ENCODE data around the gene IFI27L1. TPM values are rescaled to one million over a fixed set of nuclear protein-coding genes. Genes with fewer than 3 reads are reported as not detected.

The IFI27L1 gene
- polyA plus RNA-seq, 1 experiment = 12.5 TPM

DNA sequence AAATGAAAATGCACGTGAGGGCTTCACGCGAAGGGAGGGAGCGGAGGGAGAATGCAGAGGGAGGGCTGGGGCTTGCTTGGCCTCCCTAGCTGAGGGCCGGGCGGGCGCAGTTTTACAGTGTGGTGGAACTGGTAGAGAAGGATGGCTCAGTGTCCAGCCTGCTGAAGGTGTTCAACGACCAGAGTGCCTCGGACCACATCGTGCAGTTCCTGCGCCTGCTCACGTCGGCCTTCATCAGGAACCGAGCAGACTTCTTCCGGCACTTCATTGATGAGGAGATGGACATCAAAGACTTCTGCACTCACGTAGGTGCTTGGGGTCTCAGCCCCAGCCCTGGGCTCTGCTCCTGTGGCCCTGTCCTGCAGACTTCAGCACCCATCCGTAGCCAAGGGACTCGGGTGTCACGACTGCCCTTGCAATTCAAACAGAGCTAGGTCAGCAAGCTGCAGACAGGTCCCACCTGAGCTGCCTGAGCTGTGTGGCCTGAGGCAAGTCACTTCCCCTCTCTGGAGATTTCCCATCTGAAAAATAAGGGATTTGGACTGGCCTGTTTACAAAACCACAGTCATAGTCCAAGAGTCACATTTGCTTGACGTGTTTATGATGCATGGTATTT, 36.5 kb upstream of the IFI27L1 start:
- ChIA-PET CTCF (interaction anchor here (0.6 to 9.6 kb wide), 3 partner anchors 8 to 88 kb away, joined by 3 to 65 read pairs (median 3); no protein-coding TSS in a partner anchor), POLR2A (no interaction called here)
- Histone ChIP-seq H3K27me3 (ENCODE audit: control insufficient read depth, insufficient read depth, low read length) (no peaks in the 10 kb centered on the region), H3K9me3 (ENCODE audit: control insufficient read depth, insufficient read depth, low read length) (no peaks in the 10 kb centered on the region; the same call in 1 of the 2 replicates), H3K27ac (ENCODE audit: low read depth, low read length) (no peak overlapping the region), H3K4me3 (ENCODE audit: low read depth, low read length) (no peak overlapping the region)
- DNase-seq (ENCODE audit: low read depth, low spot score) = no peak
- TF ChIP-seq, protein P1, sequence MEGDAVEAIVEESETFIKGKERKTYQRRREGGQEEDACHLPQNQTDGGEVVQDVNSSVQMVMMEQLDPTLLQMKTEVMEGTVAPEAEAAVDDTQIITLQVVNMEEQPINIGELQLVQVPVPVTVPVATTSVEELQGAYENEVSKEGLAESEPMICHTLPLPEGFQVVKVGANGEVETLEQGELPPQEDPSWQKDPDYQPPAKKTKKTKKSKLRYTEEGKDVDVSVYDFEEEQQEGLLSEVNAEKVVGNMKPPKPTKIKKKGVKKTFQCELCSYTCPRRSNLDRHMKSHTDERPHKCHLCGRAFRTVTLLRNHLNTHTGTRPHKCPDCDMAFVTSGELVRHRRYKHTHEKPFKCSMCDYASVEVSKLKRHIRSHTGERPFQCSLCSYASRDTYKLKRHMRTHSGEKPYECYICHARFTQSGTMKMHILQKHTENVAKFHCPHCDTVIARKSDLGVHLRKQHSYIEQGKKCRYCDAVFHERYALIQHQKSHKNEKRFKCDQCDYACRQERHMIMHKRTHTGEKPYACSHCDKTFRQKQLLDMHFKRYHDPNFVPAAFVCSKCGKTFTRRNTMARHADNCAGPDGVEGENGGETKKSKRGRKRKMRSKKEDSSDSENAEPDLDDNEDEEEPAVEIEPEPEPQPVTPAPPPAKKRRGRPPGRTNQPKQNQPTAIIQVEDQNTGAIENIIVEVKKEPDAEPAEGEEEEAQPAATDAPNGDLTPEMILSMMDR (IDR thresholded peaks at IDR 0.05; ENCODE audit: low read depth, low read length) = no peak

DNA sequence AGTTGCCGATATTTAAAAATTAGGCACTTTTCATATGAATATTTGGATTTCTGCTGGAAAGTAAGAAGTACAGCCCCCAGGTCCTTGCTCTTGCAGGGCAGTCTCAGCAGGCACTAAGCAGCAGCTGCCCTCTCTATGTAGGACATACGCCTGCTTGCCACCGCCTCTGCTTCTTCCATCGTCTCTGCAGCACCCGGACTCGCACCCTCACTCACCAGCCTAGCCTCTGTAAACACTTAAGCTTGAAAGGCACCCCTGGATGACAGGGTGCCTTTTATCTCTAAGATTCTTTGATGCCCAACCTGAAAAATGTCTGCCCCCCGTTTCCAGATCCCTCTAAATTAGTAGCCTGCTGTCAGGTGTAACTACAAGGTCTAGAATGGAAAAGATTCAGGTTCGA, 36.0 kb upstream of the IFI27L1 start:
- Histone ChIP-seq H3K9me3 (ENCODE audit: control insufficient read depth, insufficient read depth, low read length) (no peaks in the 10 kb centered on the region; the same call in 1 of the 2 replicates), H3K4me3 (ENCODE audit: low read depth, low read length) (no peak overlapping the region), H3K27ac (ENCODE audit: low read depth, low read length) (no peak overlapping the region), H3K27me3 (ENCODE audit: control insufficient read depth, insufficient read depth, low read length) (no peaks in the 10 kb centered on the region)
- TF ChIP-seq, protein P1 (IDR thresholded peaks at IDR 0.05; ENCODE audit: low read depth, low read length) = no peak
- CTCF ChIA-PET = interaction anchor here (0.6 to 9.6 kb wide), 3 partner anchors 8 to 87 kb away, joined by 3 to 65 read pairs (median 3); no protein-coding TSS in a partner anchor
- POLR2A ChIA-PET = no interaction called here
- no peak for DNase-seq (ENCODE audit: low read depth, low spot score)

DNA sequence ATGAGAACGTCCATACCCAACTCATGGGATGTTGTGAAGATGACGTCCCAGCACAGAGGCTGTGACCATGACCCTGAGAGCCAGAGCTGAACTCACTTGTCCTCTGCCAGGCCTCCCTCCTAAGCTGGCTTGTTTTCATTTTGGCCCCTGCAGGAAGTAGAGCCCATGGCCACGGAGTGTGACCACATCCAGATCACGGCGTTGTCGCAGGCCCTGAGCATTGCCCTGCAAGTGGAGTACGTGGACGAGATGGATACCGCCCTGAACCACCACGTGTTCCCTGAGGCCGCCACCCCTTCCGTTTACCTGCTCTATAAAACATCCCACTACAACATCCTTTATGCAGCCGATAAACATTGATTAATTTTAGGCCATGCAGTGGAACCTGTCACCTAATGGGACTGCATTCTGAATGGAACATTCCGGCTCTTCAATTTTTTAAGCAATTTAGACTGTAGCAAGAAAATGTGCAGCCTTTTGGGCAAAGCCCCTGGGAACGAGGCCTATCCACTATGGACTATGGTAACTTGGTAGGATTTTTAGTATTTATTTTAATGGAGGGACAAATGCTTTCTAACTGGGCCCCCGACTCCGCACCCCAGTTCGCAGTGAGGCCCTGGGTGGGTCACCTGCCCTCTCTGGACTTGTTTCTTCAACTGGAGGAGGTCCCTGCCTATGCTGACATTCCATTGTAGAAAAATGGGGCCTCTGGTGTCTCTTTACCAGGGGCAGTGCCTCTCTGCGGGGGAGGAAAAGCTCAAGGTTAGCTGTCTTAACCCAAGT, 35.4 kb upstream of the IFI27L1 start:
- POLR2A ChIA-PET = no interaction called here
- Histone ChIP-seq H3K9me3 (ENCODE audit: control insufficient read depth, insufficient read depth, low read length) (no peaks in the 10 kb centered on the region; the same call in 1 of the 2 replicates), H3K27me3 (ENCODE audit: control insufficient read depth, insufficient read depth, low read length) (no peaks in the 10 kb centered on the region), H3K27ac (ENCODE audit: low read depth, low read length) (no peak overlapping the region), H3K4me3 (ENCODE audit: low read depth, low read length) (no peak overlapping the region)
- DNase-seq (ENCODE audit: low read depth, low spot score) = no peak
- CTCF ChIA-PET = interaction anchor here (1.0 to 9.6 kb wide), 4 partner anchors 10 to 91 kb away, joined by 3 to 65 read pairs (median 5); no protein-coding TSS in a partner anchor
- TF ChIP-seq, protein P1 (IDR thresholded peaks at IDR 0.05; ENCODE audit: low read depth, low read length) = no peak

DNA sequence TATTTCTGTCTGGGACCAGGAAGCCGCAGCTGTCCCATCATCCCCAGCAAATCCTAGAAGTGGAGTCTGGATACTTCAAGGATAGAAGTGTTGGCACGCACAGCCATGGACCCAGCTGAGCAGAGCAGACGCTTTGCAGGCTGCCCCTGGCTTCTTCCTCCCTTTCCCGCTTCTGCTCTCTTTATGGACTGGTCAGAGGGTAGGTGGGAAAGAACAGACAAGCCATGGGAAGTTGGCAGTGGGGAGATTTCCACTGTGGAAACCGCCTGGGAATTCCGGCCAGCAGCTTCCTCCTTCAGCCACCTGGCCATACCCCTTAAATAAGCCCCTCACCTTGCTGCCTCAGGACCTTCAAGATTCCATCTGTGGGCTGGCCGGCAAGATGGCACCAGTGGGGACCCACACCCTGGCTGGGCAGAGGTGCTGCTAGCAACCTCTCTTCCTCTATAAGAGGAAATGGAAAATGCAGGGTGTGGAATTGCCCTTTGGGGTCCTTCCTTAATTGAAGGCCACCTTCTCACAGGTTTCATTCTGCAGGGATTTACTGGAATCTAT, 34.3 kb upstream of the IFI27L1 start:
- CTCF ChIA-PET = interaction anchor here (0.6 to 9.6 kb wide), 4 partner anchors 11 to 107 kb away, joined by 3 to 65 read pairs (median 5); no protein-coding TSS in a partner anchor
- DNase-seq (ENCODE audit: low read depth, low spot score) = no peak
- TF ChIP-seq, protein P1 (IDR thresholded peaks at IDR 0.05; ENCODE audit: low read depth, low read length) = no peak
- Histone ChIP-seq H3K27ac (ENCODE audit: low read depth, low read length) (no peak overlapping the region), H3K27me3 (ENCODE audit: control insufficient read depth, insufficient read depth, low read length) (no peaks in the 10 kb centered on the region), H3K4me3 (ENCODE audit: low read depth, low read length) (no peak overlapping the region), H3K9me3 (ENCODE audit: control insufficient read depth, insufficient read depth, low read length) (no peaks in the 10 kb centered on the region; the same call in 1 of the 2 replicates)
- POLR2A ChIA-PET = no interaction called here

Measured in AG04450 (cell line).